HTR-8/SVneo (cell line): ENCODE measurements around the gene MRPS7.
"Not testable (repeated sequence)": the region's sequence is repeated elsewhere in the genome, so short reads cannot be mapped to it uniquely, and the experiment has no call there.

Experiments
- DNase-seq: peaks from one replicate; pipeline ENCODE4 v3.0.0; 2011; ENCODE audit warnings: low spot score, mixed read lengths; ENCODE audit not compliant: insufficient read length
- FAIRE-seq: peaks from 2 replicates; lab custom pipeline; 2011; peaks lifted over from hg19 to GRCh38; lab: Jason Lieb, UNC

Gene MRPS7

DNA sequence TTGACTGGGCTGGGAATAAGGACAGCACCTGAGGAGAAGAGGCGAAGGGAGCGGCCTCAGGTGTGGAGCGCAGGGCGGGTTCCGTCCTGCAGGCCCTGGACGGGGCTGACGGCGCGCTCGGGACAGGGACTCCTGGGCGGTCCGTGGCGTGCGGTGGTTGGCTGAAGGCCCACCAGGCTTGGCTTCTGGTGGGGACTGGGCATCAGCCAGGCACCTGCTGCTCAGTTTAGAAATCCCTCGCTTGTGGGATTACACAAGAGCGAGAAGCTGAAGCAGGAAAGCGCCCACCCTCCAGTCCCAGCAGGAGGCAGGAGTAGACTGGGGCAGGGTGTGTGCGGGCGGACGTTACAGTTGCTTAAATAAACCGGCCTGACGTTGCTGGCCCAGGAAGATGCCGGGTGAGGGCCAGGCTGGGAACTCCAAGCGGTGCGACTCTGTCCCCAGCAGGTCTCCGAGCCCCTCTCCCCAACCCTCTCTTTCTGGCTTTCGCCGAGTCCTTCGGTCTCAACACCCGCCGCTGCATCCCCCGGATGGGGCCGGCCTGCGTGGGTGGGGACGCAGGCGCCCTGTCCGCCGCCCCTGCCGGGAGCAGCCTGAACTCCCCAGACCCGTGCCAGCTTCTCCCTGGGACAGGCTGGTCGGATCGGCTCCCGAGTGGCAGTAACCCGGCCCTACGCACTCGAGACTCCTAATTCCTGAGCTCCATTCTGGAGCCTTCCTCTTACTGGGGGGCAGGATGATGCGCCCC, 8.7 kb downstream of the MRPS7 start:
- peak; percentile 16 for FAIRE-seq
- peak; percentile 83 for DNase-seq

DNA sequence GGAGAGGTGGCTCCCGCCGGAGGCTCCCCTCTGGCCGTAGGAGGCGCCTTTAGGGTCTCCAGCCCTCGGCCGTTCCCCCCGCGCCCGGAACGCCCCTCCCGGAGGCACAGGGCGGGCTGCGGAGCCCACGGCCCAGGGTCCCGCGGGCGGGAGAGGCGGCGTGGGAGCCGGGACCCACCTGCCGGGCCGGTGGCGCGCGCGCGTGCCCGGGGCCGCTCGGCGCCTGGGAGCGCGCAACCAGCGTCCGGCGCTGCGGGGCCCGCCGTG, 9.2 kb downstream of the MRPS7 start, which contains the start of gene MIF4GD:
TSS of gene MIF4GD (minus strand) at position 266 of the 267 bp plus-strand sequence. CDS start 1,036 bp downstream, outside the sequence.
- FAIRE-seq, result no peak
- DNase-seq, result no peak

DNA sequence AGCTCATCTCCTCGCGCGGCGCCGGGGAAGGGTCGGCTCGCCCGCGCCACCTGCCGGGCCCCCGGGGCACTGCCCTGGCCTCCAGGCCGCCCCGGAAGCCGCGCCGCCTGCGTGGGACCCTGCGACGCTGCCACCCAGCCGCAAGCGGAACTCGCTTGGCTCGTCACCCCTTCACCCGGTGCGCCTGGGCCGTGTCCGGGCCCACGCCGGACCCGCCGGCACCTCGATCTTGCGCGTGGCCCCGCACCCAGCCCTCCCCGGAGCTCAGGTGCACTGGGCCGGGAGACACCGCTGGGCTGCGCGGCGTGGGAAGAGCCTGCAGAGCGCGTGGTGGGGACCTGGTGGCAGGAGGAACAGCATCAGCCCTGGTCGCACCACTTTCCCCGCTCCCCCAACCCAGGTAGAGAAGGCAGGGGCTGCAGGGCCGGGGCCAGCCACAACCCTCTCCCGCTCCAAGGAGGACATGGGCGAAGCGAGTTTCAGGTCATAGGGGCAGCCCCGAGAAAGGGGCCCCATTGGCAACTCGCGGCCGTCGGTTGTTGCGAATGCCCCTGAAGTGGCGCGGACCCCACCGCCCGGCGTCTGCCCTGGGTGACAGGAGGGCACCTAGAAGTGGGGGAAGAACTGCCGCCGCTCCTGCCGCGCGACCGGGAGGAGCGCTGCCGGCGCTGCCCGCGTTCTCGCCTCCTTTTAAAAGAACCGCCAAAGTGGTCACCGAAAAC, 9.7 kb downstream of the MRPS7 start:
- DNase-seq, result peak; percentile 91
- peak; percentile 89 for FAIRE-seq

DNA sequence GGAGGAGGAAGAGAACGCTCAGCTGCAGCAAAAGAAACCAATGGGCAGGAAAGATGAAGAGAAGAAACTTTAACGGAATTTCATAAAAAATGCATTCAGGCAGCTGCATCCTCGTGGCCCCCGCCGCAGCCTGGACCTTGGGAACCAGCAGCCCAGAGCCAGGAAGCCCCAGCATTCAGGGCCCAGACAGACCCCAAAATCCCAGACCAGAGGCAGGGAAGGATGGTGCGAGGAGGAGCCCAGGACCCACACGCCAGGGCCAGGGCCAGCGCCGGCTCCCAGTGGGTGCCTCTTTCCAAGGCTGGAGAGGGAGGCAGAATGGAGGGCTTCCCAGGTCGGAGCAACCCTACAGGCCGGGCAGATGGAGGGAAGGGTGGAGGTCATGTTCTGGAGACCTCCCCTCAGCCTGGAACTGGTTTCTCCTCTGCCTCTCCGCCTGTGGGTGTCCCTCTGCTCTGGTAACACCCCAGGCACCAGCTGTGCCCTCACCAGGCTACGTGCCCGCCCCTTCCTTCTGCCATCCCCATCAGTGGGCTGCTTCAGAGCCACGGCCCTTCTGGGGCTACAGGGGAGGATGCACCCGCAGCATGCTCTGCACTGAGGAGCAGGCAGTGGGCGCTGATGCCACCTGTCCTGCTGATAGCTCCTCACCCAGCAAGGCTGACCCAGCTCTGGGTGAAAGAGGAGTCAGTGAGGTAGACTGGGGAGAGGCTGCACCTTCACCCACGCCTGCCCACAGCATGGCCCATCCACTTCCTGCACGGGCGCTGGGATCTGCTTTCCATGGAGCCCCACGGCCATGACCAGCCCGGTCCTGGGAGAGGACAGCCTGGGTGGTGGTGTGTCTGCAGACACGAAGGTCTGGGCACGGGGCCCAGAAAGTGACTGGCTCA, 10.5 kb downstream of the MRPS7 start:
- DNase-seq (no peak), FAIRE-seq (no peak)

DNA sequence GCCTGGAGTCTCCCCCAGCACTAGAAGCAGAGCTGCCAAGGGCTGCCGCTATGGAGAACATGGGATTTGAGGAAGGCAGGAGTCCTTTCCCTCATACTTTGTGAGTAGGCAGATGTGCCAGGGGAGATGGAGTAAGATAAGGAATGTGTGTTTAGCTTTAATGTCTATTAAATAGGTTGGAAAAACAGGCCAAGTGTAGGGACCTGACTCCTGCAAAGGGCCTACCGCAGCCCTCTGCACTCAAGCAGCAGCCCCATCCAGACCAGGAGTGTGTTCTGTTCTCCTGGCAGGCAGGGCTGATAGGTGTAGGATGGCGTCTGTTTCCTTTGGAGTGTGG, 11.1 kb downstream of the MRPS7 start:
- DNase-seq, result no peak
- no peak for FAIRE-seq

DNA sequence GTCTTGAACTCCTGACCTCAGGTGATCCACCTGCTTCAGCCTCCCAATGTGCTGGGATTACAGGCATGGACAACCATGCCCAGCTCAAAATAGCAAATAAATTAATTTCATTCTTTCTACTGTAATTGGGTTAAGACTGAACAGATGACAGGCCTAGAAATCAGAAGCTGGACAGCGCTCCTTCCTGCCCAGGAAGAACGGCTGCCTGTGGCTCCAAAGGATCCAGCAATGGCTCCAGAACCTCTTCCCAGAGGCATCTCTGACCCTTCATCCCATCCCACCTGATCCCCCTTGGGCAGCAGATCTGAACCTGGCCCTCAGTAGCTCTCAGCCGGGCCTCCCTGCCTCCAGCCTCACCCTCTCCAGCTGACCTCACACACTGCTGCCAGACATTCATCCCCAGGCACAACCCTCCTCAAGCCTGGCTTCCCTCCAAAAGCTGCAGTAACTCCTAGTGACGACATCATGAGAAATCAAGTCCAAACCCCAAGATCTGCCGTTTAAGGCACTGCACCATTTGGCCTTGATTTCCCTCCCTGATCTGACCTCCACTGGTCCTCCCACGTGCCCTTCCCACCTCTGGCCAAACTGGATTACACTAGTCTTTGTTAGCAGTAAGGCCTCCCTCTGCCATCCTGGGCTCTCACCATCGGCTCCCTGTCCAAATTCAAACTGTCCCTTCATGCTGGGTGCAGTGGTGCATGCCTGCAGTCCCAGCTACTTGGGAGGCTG, 12.5 kb downstream of the MRPS7 start:
- DNase-seq (no peak), FAIRE-seq (peak; percentile 51)

DNA sequence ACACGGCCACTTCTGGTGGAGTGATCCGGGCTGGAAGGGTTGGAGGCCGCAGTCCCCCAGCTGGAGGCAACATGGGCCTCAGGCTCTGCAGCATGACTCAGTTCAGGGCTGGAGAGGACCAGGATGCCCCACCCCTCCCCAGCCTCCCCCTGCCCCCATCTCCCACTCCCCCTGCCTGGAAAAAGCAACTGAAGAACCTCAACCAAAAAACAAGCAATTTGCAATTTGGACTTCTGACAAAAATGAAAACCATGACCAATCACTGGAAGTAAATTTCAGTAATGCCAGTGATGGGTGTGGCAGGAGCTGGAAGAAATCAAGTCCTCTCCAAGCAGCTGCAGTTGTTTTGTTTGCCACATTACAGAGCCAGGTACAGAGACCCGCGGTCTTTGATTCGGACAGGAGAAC, 16.0 kb downstream of the MRPS7 start:
- FAIRE-seq (peak; percentile 52), DNase-seq (no peak)

DNA sequence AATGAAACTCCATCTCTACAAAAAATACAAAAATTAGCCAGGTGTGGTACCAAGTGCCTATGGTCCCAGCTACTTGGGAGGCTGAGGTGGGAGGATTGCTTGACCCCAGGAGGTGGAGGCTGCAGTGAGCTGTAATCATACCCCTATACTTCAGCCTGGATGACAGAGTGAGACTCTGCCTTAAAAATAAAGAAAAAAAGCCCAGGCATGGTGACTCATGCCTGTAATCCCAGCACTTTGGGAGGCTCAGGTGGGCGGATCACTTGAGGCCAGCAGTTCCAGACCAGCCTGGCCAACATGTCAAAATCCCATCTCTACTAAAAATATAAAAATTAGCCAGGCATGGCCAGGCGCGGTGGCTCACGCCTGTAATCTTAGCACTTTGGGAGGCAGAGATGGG, 18.5 kb downstream of the MRPS7 start:
- FAIRE-seq, DNase-seq: not testable (repeated sequence)

DNA sequence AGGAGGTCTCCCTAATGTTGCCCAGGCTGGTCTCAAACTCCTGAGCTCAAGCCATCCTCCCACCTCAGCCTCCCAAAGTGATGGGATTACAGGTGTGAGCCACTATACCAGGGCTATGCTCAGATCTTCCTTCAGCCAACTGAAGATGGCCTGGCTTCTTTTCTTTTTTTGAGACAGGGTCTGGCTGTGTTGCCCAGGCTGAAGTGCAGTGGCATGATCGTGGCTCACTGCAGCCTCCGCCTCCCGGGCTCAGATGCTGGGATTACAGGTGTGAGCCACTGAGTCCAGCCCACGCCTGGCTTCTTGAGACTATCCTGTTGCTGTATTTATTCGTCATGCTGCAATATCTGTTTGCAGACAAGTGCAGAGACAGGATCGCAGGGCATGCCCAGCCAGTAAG, 23.4 kb downstream of the MRPS7 start:
- DNase-seq (no peak), FAIRE-seq (peak; percentile 44)

DNA sequence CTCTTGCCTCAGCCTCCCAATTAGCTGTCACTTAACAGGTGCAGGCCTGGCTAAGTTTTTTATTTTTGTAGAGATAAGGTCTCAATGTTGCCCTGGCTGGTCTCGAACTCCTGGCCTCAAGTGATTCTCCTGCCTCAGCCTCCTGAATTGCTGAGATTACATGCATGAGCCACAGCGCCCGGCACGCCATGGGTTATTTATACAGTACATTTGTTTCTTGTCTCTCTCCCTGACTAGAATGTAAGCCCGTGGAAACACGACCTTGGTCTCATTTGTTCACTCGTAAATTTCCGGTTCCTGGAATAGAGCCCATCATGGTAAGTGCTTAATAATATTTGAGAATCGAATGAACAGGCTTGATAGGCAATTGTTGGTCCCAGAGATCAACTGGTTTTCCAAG, 25.5 kb downstream of the MRPS7 start:
- FAIRE-seq, result no peak
- DNase-seq, result no peak

DNA sequence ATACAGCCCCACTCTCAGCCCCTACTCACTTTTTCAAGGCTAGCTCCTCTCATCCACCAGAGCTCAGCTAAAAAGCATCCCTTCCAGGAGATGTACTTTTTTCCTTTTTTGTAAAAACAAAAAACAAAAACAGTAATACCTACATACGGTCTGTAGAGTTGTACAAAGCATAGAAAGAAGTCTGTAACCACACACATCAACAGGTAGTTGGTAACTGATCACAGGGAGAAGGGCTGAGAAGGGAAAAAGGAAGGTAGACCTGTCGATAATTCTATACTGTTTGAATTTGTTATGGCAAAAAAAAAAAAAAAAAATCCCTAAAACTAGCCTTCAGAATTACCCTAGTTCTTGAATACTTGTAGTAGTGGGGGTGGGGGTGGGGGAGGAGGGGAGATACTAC, 26.7 kb downstream of the MRPS7 start:
- no peak for FAIRE-seq

DNA sequence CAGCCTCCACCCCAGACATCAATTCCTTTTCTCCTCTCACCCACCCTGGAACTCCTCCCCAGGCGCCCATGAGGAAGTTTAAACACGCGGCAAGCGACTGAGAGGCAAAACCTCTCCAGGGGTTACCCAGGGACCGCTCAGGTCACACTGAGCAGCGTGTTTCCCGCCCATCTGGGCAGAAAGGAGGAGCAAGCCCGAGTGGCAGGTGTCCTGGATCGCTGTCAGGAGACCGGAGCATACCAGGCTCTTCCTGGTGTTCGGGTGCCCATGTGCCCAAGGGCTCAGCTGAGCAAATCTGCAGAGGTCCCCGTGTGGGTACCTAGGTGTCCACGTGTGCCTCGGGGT, 27.1 kb downstream of the MRPS7 start:
- FAIRE-seq (no peak), DNase-seq (peak; percentile 62)

More for the DNA sequence above, 26.7 kb downstream of the MRPS7 start:
- no peak for DNase-seq

DNA sequence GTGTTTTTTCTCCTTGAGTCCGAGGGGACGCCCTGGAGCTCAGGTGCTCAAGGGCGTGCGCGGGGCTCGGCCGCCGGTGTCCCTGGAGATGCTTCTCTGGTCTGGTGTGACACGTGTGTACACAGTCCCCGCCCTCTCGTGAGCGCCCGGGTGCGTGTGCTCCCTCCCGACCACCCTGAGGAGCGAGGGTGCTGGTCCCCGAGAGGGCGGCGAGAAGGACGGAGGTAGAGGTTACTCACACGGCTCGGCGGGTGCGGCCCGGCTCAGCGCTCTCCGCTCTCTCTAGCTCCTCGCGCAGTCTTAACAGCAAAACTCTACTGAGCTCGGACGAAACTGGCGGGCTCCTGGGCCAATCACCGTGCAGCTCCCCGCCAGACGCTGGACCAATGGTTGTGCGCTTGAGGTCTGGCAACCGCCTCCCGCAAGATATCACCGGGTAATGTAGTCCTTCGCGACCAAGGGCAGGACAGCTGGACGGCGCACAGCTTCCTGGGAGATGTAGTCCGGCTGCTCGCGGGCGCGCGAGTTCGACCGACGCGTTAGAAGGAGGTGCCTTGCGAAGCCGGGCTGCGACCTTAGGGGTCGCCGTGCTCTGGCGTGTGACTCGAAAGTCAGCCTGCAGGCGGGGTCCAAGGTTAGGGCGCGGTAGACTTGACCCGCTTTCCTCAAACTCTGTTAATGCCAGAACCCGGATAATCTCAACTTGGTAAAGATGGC, 27.6 kb downstream of the MRPS7 start, which contains the start of gene SLC25A19:
TSS of gene SLC25A19 (minus strand) at position 319 of the 717 bp plus-strand sequence. CDS start 2,669 bp downstream, outside the sequence.
- FAIRE-seq (peak; percentile 98), DNase-seq (peak; percentile 100)

DNA sequence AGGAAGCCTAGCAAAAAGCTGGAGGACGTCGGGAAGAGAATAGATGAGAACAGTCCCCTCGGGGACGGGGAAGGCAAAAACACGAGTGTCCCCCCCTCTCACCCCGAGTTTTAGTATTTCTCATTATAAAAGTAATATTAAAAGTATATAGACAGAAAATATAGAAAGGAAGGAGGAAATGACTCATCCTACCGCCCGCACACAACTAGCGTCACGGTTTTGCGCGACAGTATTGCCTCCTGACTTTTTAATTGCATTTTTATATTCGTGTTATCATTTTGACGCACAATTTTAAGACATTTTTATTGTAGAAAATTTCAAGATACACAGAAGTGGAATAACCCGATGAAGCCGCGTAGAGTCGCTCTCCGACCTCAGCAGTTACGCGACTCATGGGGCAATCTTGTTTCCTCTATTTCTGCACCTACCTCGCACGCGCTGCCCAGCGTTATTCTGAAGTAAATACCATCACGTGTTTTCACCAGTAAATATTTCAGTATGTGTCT, 28.2 kb downstream of the MRPS7 start:
- DNase-seq (no peak), FAIRE-seq (no peak)

DNA sequence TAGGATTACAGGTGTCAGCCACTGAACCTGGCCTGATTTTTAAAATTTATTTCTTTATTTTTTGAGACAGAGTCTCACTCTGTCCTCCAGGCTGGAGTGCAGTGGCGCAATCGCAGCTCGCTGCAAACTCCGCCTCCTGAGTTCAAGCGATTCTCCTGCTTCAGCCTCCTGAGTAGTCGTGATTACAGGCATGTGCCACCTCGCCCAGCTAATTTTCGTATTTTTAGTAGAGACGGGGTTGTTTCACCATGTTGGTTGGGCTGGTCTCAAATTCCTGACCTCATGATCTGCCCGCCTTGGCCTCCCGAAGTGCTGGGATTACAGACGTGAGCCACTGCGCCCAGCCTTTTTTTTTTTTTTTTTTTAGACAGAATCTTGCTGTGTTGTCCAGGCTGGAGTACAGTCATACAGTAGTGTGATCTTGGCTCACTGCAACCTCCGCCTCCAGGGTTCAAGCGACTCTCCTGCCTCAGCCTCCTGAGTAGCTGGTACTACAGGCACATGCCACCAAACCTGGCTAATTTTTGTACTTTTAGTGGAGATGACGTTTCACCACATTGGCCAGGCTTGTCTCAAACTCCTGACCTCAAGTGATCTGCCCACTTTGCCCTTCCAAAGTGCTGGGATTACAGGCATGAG, 31.2 kb downstream of the MRPS7 start:
- not testable (repeated sequence) for FAIRE-seq

DNA sequence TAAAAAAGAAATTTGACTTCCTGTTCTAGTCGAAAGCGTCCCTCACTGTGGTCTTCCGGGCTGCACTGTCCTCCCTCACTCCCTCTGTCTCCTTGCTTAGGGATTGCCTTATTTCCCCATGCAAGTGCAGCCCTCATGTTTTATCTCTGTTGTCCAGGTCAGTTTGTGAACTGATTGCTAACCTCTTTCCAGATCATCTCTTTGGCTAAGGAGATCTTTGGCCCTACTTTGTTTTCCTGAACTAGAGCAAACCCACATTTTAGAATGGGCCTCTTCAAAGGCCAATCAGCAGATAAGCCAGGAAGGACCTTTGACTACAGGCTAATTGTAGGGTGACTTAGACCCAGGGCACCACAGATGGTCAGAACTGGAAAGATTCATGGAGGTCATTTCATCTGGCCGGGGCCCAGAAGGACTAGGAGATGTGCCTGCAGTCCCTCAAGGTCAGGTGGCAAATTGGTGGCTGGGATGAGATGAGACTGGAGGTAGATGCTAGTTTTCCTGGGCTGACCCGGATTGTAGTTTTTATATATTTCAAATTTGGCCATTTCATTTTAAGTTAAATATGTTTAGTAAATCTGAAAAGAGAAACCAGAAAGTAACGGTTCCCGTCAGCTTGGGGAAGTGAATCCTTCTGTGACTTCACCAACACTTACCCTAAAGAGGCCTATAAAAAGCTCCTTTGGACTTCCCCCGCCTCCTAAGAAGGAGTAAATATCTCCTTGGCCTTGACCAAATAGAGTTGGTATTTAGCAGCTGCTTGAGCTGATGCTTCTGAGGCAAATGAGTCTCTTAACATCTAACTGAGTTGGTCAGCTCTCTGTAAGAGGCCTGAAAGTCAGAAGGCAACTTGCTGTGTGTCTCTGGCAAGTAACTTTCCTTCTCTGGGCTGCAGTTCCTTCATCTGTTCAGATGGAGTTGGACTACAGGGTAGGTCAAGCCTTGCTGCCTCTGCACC, 33.8 kb downstream of the MRPS7 start:
- FAIRE-seq, result no peak
- DNase-seq, result no peak

More for the DNA sequence above, 31.2 kb downstream of the MRPS7 start:
- not testable (repeated sequence) for DNase-seq

DNA sequence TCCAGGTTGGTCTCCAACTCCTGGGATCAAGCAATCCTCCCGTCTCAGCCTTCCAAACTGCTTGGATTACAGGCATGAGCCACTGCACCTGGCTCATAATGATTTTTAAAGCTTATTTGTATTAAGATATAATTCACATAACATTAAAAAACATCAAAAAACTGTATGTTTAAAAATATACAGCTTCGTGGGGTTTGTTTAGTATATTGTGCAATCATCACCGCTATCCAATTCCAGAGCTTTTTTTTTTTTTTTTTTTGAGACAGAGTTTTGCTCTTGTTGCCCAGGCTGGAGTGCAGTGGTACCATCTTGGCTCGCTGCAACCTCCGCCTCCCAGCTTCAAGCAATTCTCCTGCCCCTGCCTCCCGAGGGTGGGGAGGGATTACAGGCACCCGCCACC, 38.6 kb downstream of the MRPS7 start:
- FAIRE-seq (no peak), DNase-seq (no peak)

DNA sequence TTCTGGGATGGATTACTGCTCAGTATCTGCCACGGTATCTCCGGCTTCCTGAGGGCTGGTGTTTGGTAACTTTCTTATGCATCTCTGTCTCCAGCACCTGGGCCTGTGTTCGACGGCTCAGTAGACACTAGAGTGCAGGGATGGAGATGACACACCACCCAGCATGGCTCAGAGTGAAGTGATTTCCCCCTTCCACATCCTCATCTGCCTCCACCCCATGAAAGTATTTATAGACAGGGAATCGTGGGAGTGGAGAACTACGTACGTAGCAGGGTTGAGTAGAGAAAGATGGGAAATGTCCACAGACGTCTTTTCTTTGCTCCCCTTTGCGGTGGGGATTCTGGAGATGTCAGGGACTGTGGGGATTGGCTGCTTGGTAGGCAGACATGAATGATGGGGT, 39.4 kb downstream of the MRPS7 start:
- DNase-seq (no peak), FAIRE-seq (no peak)
